GM12801 (cell line): Measurements from ENCODE around the gene CDPF1.

Source experiments
- CTCF ChIP-seq: IDR thresholded peaks from one replicate; pipeline ENCODE4 v1.5.1; 2011; ENCODE audit warnings: control low read depth; ENCODE audit not compliant: insufficient read length; ENCODE audit errors: extremely low read depth

The CDPF1 gene

GRCh38 chr22:46196278-46196677, 53.8 kb downstream of the CDPF1 start:
- no peak for TF ChIP-seq CTCF

GRCh38 chr22:46195487-46196165, 54.5 kb downstream of the CDPF1 start:
- no peak for TF ChIP-seq CTCF
